Esophagus squamous epithelium (tissue), 4 donors: ENCODE measurements around the gene GPR31.
"Not testable (repeated sequence)": the region's sequence is repeated elsewhere in the genome, so short reads cannot be mapped to it uniquely, and the experiment has no call there.

Experiments
- POLR2A ChIP-seq, 4 donors: fragments of 450-650 bp; IDR thresholded peaks; one replicate each; pipeline ENCODE4 v1.6.1; 2017; ENCODE audit warnings: antibody characterized with exemption in 4 of 4, mild to moderate bottlenecking in 4 of 4, moderate library complexity in 3 of 4
- TF ChIP-seq, protein P1 (sequence below), 6 experiments: fragments of 450-650 bp in 4 of 6; fragments of 200-600 bp in 2 of 6; sonication (generic) in 2 of 6; IDR thresholded peaks; one replicate each; pipeline ENCODE4 v1.5.1; 2016 to 2019; ENCODE audit warnings: antibody characterized with exemption in 6 of 6, mild to moderate bottlenecking in 4 of 6, moderate library complexity in 4 of 6

DNA sequence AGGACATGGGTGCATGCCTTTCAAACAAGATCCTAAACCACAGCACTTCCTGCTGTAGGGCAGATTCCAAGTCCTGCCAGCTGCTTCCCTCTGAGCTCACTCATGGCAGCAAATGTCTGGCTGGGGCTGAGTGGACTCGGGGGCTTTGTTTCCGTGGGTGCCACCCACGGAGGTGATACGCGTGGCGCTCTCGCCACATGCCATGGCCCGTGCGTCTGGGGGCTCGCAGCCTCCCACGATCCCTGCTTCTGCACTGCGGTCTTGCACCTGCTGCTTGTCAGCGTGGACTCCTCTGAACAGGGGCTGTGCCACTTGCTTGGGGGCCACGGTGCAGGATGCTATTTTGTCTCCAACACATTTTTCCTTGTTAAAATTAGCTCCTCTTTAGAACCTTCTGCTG, 19.5 kb upstream of the GPR31 start:
- TF ChIP-seq, protein P1, sequence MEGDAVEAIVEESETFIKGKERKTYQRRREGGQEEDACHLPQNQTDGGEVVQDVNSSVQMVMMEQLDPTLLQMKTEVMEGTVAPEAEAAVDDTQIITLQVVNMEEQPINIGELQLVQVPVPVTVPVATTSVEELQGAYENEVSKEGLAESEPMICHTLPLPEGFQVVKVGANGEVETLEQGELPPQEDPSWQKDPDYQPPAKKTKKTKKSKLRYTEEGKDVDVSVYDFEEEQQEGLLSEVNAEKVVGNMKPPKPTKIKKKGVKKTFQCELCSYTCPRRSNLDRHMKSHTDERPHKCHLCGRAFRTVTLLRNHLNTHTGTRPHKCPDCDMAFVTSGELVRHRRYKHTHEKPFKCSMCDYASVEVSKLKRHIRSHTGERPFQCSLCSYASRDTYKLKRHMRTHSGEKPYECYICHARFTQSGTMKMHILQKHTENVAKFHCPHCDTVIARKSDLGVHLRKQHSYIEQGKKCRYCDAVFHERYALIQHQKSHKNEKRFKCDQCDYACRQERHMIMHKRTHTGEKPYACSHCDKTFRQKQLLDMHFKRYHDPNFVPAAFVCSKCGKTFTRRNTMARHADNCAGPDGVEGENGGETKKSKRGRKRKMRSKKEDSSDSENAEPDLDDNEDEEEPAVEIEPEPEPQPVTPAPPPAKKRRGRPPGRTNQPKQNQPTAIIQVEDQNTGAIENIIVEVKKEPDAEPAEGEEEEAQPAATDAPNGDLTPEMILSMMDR (IDR thresholded peaks at IDR 0.05) = not testable (repeated sequence)
- not testable (repeated sequence) for TF ChIP-seq POLR2A (IDR thresholded peaks at IDR 0.05)
